ENCODE results near the gene OR2AT4. TPM values are rescaled to one million over a fixed set of nuclear protein-coding genes. Genes with fewer than 3 reads are reported as not detected.

OR2AT4 gene
- total RNA-seq, 5 donors from 2014 or later (not counting 1 experiment from before 2014, with no cell fraction given): not detected

DNA sequence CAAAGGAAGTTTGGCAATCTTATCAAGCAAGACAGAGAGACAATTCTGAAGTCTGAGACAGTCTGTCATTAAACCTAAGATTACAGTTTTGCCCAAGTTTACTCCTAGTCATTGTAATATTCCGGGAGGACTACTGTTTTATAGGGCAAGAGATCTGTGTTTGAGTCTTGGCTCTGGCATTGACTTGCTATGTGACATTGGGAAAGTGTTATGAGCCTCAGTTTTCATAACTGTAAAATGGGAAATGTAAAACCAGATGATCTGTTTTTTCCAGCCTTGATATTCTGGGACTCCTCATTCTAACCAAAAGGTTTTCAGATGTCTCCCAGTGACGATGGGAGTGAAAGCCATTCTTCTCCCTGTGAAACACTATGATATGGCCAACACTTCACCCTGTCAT is 29.9 kb upstream of the OR2AT4 start:
- no peaks in the 10 kb centered on the region for H3K36me3 Mint-ChIP-seq
- H3K4me1 Mint-ChIP-seq: no peaks in the 10 kb centered on the region
- Histone ChIP-seq H3K4me3 (ENCODE audit: control insufficient read depth in 1 of 2, extremely low read depth in 1 of 2, low read length in 1 of 2) (no peak overlapping the region), H3K36me3 (ENCODE audit: control insufficient read depth in 2 of 2, extremely low read depth in 1 of 2, insufficient read depth in 1 of 2, low read length in 1 of 2) (no peaks in the 10 kb centered on the region), H3K4me1 (ENCODE audit: control insufficient read depth in 1 of 2, extremely low read depth in 1 of 2, insufficient read depth in 2 of 2, low read length in 2 of 2) (no peaks in the 10 kb centered on the region), H3K27ac (ENCODE audit: low read length) (no peak overlapping the region), H3K27me3 (replicated peaks in 1 of 2; ENCODE audit: control insufficient read depth in 2 of 2, extremely low read depth in 1 of 2, insufficient read depth in 2 of 2, low read length in 1 of 2) (peaks cover 0 to 9% of the 10 kb centered on the region in 2 experiments), H3K9me3 (no peaks in the 10 kb centered on the region)
- ATAC-seq (replicated peaks in 1 of 4) (no peak), DNase-seq (no peak)
- no peaks in the 10 kb centered on the region for H3K9me3 Mint-ChIP-seq
- peaks cover 18 to 24% of the 10 kb centered on the region in 2 donors for H3K27me3 Mint-ChIP-seq
- ChIA-PET CTCF (interaction anchor here in 1 of 2 donors (0.7 kb wide), 1 partner anchor 115 kb away, joined by 3 read pairs; no protein-coding TSS in a partner anchor), POLR2A (no interaction called here)
- H3K27ac Mint-ChIP-seq: no peak overlapping the region
- H3K4me3 Mint-ChIP-seq: no peak overlapping the region
- no CpG with 5 or more reads among the region's 2 CpGs for WGBS (ENCODE audit: insufficient coverage)

DNA sequence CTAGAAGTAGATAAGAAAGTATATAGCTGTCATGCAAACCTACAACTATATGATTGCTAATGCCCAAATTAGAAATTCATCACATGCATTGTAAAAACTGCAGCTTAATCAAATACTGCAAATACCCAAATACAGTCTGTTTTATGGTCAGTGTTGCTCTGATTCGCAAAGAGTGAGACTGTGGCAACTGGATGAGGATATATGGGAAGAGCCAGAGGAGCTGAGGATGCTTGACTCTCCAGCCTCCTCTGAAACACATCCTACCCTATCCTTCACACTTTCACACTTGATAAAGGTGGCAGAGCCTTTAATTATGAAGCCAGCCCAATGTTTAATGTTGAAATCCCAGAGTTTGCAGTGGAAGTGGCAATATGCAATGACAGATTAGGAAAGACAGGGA is 21.9 kb upstream of the OR2AT4 start:
- ChIA-PET CTCF (interaction anchor here in 1 of 2 donors (0.6 to 0.7 kb wide), 2 partner anchors 21 to 101 kb away, joined by 4 to 5 read pairs; no protein-coding TSS in a partner anchor), POLR2A (no interaction called here)
- Histone ChIP-seq H3K4me3 (ENCODE audit: control insufficient read depth in 1 of 2, extremely low read depth in 1 of 2, low read length in 1 of 2) (no peak overlapping the region), H3K27ac (ENCODE audit: low read length) (no peak overlapping the region), H3K4me1 (ENCODE audit: control insufficient read depth in 1 of 2, extremely low read depth in 1 of 2, insufficient read depth in 2 of 2, low read length in 2 of 2) (no peaks in the 10 kb centered on the region), H3K27me3 (replicated peaks in 1 of 2; ENCODE audit: control insufficient read depth in 2 of 2, extremely low read depth in 1 of 2, insufficient read depth in 2 of 2, low read length in 1 of 2) (peaks cover 0 to 8% of the 10 kb centered on the region in 2 experiments), H3K36me3 (ENCODE audit: control insufficient read depth in 2 of 2, extremely low read depth in 1 of 2, insufficient read depth in 1 of 2, low read length in 1 of 2) (no peaks in the 10 kb centered on the region), H3K9me3 (no peaks in the 10 kb centered on the region)
- Mint-ChIP-seq H3K36me3 (no peaks in the 10 kb centered on the region), H3K9me3 (peaks cover 5 to 11% (median 9%) of the 10 kb centered on the region in 3 donors), H3K4me3 (no peak overlapping the region), H3K27ac (no peak overlapping the region), H3K4me1 (no peaks in the 10 kb centered on the region), H3K27me3 (peaks cover 29 to 35% of the 10 kb centered on the region in 2 donors)
- no CpG with 5 or more reads among the region's 1 CpG for WGBS (ENCODE audit: insufficient coverage)
- ATAC-seq (replicated peaks in 1 of 4) (no peak), DNase-seq (no peak)

DNA sequence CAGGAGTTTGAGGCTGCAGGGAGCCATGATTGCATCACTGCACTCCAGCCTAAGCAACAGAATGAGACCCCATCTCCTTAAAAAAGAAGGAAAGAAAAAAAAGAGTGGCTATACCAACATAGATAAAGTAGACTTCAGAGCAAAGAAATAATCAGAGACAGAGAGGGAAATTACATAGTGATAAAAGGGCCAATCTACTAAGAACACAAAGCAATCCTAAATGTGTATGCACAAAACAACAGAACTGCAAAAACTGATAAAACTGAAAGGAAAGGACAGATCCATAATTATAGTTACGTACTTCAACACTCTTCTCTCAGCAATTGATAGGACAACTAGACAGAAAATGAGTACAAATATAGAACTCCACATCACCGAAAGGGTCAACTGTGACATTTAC is 17.8 kb upstream of the OR2AT4 start:
- peaks cover 17 to 31% (median 18%) of the 10 kb centered on the region in 3 donors for H3K9me3 Mint-ChIP-seq
- H3K36me3 Mint-ChIP-seq: peaks cover 9% of the 10 kb centered on the region
- ChIA-PET POLR2A (no interaction called here), CTCF (no interaction called here)
- H3K27me3 ChIP-seq (replicated peaks in 1 of 2; ENCODE audit: control insufficient read depth in 2 of 2, extremely low read depth in 1 of 2, insufficient read depth in 2 of 2, low read length in 1 of 2): peaks cover 0 to 8% of the 10 kb centered on the region in 2 experiments
- ATAC-seq (replicated peaks in 1 of 4) (no peak), DNase-seq (no peak)
- H3K4me3 ChIP-seq (ENCODE audit: control insufficient read depth in 1 of 2, extremely low read depth in 1 of 2, low read length in 1 of 2): no peak overlapping the region
- H3K4me3 Mint-ChIP-seq: no peak overlapping the region
- H3K27me3 Mint-ChIP-seq: peaks cover 38 to 44% of the 10 kb centered on the region in 2 donors
- no peaks in the 10 kb centered on the region for H3K36me3 ChIP-seq (ENCODE audit: control insufficient read depth in 2 of 2, extremely low read depth in 1 of 2, insufficient read depth in 1 of 2, low read length in 1 of 2)
- 100% methylated on average over 1 of the region's 2 CpGs for WGBS (ENCODE audit: insufficient coverage)
- H3K9me3 ChIP-seq: no peaks in the 10 kb centered on the region
- H3K4me1 ChIP-seq (ENCODE audit: control insufficient read depth in 1 of 2, extremely low read depth in 1 of 2, insufficient read depth in 2 of 2, low read length in 2 of 2): no peaks in the 10 kb centered on the region
- no peak overlapping the region for H3K27ac Mint-ChIP-seq
- H3K4me1 Mint-ChIP-seq: no peaks in the 10 kb centered on the region
- H3K27ac ChIP-seq (ENCODE audit: low read length): no peak overlapping the region

DNA sequence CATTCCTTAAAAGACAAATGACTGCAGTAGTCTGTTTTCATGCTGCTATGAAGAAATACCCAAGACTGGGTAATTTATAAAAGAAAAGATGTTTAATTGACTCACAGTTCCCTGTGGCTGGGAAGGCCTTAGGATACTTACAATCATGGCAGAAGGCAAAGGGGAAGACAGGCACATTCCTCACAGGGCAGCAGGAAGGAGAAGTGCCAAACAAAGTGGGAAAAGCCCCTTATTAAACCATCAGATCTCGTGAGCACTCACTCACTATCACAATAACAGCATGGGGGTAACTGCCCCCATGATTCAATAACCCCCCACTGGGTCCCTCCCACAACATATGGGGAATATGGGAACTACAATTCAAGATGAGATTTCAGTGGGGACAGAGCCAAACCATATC is 16.4 kb upstream of the OR2AT4 start:
- Histone ChIP-seq H3K36me3 (ENCODE audit: control insufficient read depth in 2 of 2, extremely low read depth in 1 of 2, insufficient read depth in 1 of 2, low read length in 1 of 2) (no peaks in the 10 kb centered on the region), H3K27me3 (replicated peaks in 1 of 2; ENCODE audit: control insufficient read depth in 2 of 2, extremely low read depth in 1 of 2, insufficient read depth in 2 of 2, low read length in 1 of 2) (peaks cover 0 to 8% of the 10 kb centered on the region in 2 experiments), H3K27ac (ENCODE audit: low read length) (no peak overlapping the region), H3K4me1 (ENCODE audit: control insufficient read depth in 1 of 2, extremely low read depth in 1 of 2, insufficient read depth in 2 of 2, low read length in 2 of 2) (no peaks in the 10 kb centered on the region), H3K9me3 (no peaks in the 10 kb centered on the region), H3K4me3 (ENCODE audit: control insufficient read depth in 1 of 2, extremely low read depth in 1 of 2, low read length in 1 of 2) (no peak overlapping the region)
- no CpG with 5 or more reads among the region's 1 CpG for WGBS (ENCODE audit: insufficient coverage)
- peaks cover 9% of the 10 kb centered on the region for H3K36me3 Mint-ChIP-seq
- peaks cover 27 to 37% of the 10 kb centered on the region in 2 donors for H3K27me3 Mint-ChIP-seq
- H3K4me3 Mint-ChIP-seq: no peak overlapping the region
- ChIA-PET CTCF (no interaction called here), POLR2A (no interaction called here)
- DNase-seq: no peak
- no peak for ATAC-seq (replicated peaks in 1 of 4)
- H3K4me1 Mint-ChIP-seq: no peaks in the 10 kb centered on the region
- no peak overlapping the region for H3K27ac Mint-ChIP-seq
- peaks cover 17 to 31% (median 18%) of the 10 kb centered on the region in 3 donors for H3K9me3 Mint-ChIP-seq

DNA sequence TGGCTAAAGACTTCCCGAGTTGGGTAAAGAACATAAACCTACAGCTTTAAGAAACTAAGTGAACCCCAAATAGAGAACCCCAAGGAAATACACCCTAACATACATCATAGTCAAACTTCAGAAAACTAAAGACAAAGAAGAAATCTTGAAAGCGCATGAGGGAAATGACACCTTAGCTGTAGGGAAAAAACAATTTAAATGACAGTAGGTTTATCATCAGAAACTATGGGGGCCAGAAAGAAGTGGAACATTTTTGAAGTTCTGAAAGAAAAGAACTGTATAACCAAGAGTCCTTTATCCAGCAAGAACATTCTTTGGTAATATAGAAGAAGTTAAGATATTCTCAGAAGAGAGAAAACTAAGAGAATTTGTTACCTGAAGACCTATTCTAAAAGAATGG is 15.5 kb upstream of the OR2AT4 start:
- Mint-ChIP-seq H3K4me1 (no peaks in the 10 kb centered on the region), H3K4me3 (no peak overlapping the region), H3K36me3 (peaks cover 9% of the 10 kb centered on the region), H3K27ac (no peak overlapping the region), H3K27me3 (peaks cover 27 to 37% of the 10 kb centered on the region in 2 donors), H3K9me3 (peaks cover 17 to 31% (median 18%) of the 10 kb centered on the region in 3 donors)
- Histone ChIP-seq H3K36me3 (ENCODE audit: control insufficient read depth in 2 of 2, extremely low read depth in 1 of 2, insufficient read depth in 1 of 2, low read length in 1 of 2) (no peaks in the 10 kb centered on the region), H3K9me3 (no peaks in the 10 kb centered on the region), H3K4me1 (ENCODE audit: control insufficient read depth in 1 of 2, extremely low read depth in 1 of 2, insufficient read depth in 2 of 2, low read length in 2 of 2) (no peaks in the 10 kb centered on the region), H3K4me3 (ENCODE audit: control insufficient read depth in 1 of 2, extremely low read depth in 1 of 2, low read length in 1 of 2) (no peak overlapping the region), H3K27ac (ENCODE audit: low read length) (no peak overlapping the region), H3K27me3 (replicated peaks in 1 of 2; ENCODE audit: control insufficient read depth in 2 of 2, extremely low read depth in 1 of 2, insufficient read depth in 2 of 2, low read length in 1 of 2) (peaks cover 0 to 8% of the 10 kb centered on the region in 2 experiments)
- DNase-seq: no peak
- CTCF ChIA-PET: no interaction called here
- POLR2A ChIA-PET: no interaction called here
- WGBS (ENCODE audit: insufficient coverage): no CpG with 5 or more reads among the region's 2 CpGs
- ATAC-seq (replicated peaks in 1 of 4): no peak

DNA sequence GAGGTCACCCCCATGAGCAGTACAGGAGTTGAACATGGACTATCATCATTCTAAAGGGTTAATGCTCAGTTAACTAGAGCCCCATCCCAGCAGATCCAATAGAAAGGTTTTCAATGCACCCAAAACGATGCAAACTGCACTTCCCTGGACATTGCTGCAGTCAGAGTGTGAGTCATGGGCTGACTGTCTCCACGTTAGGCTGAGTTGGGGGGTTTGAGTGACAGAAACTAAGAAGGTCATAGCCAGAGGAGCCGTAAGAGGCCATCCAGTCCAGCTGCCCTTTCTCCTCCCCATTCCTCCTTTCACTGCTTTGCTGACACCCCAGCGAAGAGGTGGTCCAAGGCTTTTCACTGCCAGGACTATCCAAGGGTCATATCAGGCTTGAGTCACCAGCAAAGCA is 10.5 kb upstream of the OR2AT4 start:
- Histone ChIP-seq H3K9me3 (no peaks in the 10 kb centered on the region), H3K4me1 (ENCODE audit: control insufficient read depth in 1 of 2, extremely low read depth in 1 of 2, insufficient read depth in 2 of 2, low read length in 2 of 2) (no peaks in the 10 kb centered on the region), H3K27me3 (replicated peaks in 1 of 2; ENCODE audit: control insufficient read depth in 2 of 2, extremely low read depth in 1 of 2, insufficient read depth in 2 of 2, low read length in 1 of 2) (peaks cover 0 to 15% of the 10 kb centered on the region in 2 experiments), H3K27ac (ENCODE audit: low read length) (no peak overlapping the region), H3K36me3 (ENCODE audit: control insufficient read depth in 2 of 2, extremely low read depth in 1 of 2, insufficient read depth in 1 of 2, low read length in 1 of 2) (no peaks in the 10 kb centered on the region), H3K4me3 (ENCODE audit: control insufficient read depth in 1 of 2, extremely low read depth in 1 of 2, low read length in 1 of 2) (no peak overlapping the region)
- H3K4me3 Mint-ChIP-seq: no peak overlapping the region
- ATAC-seq (replicated peaks in 1 of 4): no peak
- POLR2A ChIA-PET: no interaction called here
- peak overlapping the region in 1 of 2 donors; percentile 46 for H3K27ac Mint-ChIP-seq
- WGBS (ENCODE audit: insufficient coverage): no CpG with 5 or more reads among the region's 4 CpGs
- H3K27me3 Mint-ChIP-seq: peaks cover 31 to 37% of the 10 kb centered on the region in 2 donors
- peaks cover 6% of the 10 kb centered on the region for H3K36me3 Mint-ChIP-seq
- no peaks in the 10 kb centered on the region for H3K4me1 Mint-ChIP-seq
- H3K9me3 Mint-ChIP-seq: peaks cover 4 to 10% (median 7%) of the 10 kb centered on the region in 3 donors
- no peak for DNase-seq
- CTCF ChIA-PET: no interaction called here

Measured in T-cell (primary cell).